ENCODE data around the gene SMC1B. TPM values are rescaled to one million over a fixed set of nuclear protein-coding genes. Genes with fewer than 3 reads are reported as not detected.
"Not testable (repeated sequence)": the region's sequence is repeated elsewhere in the genome, so short reads cannot be mapped to it uniquely, and the experiment has no call there.

The SMC1B gene
- total RNA-seq, 1 experiment from 2014 or later = not detected

DNA sequence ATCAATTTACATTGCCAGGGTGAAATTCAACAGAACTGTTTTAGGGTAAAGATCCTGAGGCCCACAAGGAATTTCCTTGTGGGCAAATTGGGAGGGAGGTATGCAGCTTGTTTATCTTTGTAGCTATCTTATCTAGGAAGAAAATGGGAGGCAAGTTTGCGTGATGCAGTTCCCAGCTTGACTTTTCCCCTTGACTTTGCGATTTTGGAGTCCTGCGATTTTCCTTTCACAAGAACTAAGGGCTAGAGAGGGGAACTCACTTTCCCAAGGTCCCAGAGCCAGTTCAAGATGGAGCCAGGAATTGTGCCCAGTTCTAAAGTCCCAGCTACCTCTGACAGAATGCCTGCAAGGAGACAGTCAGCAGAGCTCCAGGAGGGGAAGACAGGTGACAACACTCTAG is 30.8 kb upstream of the SMC1B start:
- DNase-seq (ENCODE audit: low read depth) = no peak

DNA sequence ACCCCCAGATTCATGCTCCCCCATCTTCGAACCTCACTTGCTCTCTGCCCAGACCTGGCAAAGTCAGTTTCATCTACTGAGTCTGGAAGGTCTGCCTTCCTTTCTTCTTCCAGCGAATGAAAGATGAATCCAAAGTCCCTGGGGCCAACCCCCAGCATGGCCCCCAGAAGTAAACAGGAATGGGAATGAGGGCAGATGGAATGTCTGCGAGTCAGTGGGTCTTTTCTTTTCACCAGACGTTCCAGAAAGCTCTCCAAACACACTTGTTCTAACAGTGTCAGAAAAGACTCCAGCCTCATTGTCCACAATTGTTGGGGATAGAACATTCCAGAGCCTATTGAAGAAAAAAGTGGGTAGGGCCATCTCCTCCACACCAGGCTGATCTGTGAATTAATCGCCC is 28.7 kb upstream of the SMC1B start:
- no peak for DNase-seq (ENCODE audit: low read depth)

DNA sequence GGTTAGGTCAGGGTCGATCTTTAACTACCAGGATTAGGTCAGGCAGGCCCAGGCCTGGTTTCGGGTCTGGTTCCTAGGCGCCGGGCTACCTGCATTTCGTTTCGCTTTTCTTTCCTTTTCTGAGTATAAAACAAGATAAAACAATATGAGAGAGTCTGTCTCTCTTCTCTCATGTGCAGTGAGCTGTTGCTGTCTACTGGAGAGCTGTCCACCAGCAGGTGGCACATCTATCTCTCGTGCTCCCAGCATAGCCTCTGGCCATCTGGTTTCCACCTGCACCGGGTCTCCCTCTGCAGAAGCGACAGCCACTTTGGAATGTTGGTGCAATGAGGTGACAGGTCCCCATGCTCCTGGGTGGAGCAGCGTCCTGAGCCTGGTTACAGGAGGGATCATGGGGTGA is 27.7 kb upstream of the SMC1B start:
- peak; percentile 54 for DNase-seq (ENCODE audit: low read depth)

DNA sequence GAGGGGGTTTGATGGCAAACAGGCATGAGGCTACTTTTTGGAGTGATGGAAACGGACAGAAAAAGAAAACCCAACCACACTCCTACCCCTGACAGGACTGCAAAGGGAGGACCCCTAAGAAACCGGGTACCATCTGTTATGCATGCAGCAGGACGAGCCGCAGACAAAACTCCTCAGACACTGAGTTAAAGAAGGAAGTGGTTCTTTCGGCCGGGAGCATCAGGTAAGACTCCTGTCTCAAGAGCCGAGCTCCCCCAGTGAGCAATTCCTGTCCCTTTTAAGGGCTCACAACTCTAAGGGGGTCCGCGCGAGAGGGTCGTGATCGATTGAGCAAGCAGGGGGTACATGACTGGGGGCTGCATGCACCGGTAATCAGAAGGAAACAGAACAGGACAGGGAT is 27.3 kb upstream of the SMC1B start:
- not testable (repeated sequence) for DNase-seq (ENCODE audit: low read depth)

DNA sequence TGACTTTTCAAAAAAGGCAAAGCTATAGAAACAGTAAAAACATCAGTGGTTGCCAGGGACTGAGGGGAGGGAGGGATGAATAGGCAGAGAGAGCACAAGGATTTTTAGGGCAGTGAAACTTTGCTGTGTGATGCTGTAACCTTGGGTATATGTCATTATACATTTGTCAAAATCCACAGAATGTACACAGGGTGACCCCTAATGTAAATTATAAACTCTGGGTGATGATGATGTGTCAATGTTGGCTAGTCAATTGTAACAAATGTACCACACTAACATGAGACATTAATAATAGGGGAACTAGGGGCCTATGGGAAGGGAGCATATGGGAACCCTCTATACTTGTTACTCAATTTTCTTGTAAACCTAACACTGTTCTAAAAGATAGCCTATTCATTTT is 24.9 kb upstream of the SMC1B start:
- DNase-seq (ENCODE audit: low read depth) = no peak

DNA sequence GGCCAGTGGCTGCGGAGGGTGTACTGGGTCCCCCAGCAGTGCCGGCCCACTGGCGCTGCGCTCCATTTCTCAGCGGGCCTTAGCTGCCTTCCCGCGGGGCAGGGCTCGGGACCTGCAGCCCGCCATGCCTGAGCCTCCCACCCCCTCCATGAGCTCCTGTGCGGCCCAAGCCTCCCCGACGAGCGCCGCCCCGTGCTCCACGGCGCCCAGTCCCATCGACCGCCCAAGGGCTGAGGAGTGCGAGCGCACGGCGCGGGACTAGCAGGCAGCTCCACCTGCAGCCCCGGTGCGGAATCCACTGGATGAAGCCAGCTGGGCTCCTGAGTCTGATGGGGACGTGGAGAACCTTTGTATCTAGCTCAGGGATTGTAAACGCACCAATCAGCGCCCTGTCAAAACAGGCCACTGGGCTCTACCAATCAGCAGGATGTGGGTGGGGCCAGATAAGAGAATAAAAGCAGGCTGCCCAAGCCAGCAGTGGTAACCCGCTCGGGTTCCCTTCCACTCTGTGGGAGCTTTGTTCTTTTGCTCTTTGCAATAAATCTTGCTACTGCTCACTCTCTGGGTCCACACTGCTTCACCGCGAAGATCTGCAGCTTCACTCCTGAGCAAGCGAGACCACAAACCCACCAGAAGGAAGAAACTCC is 23.6 kb upstream of the SMC1B start:
- DNase-seq (ENCODE audit: low read depth) = not testable (repeated sequence)

DNA sequence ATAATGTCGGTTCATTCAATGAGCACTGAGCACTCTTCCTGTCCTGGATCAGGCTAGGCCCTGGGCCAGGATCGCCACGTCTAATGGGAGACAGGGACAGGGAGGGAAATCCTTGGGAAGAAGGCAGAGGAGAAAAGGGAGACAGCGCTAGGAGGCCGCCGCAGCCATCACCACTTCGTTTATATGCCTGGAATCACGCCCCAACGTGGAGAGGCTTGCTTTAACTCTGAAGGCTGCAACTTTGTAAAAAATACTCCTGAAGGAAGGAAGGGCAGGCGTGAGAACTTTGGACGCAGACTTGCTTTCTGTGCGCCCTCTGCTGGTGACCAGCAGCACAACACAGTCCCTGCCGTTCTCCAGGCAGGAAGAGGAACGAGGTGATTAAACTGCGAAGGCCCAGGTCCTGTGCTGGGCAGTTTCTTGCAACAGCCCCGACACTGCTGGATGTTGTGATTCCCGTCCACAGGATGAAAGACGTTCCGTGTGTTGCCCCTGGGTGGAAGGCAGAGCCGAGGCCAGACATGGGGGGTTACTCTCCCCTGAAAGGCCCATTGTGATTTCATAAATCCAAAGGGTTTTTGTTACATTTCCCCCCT is 22.2 kb upstream of the SMC1B start:
- DNase-seq (ENCODE audit: low read depth) = peak; percentile 77

DNA sequence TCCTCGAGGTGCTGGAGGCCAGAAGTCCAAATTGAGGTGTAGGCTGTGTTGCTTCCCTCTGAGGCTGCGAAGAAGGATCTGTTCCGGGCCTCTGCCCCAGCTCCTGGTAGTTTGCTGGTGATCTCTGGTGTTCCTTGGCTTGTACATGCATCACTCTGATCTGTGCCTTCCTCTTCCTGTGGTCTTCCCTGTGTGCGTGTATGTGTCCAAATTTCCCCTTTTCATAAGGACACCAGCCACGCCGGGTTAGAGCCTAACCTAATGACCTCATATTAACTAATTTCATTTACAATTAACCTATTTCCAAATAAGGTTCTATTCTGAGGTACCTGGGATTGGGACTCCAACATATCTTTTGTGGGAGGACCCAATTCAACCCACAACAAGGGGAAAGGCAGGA is 21.6 kb upstream of the SMC1B start:
- no peak for DNase-seq (ENCODE audit: low read depth)

DNA sequence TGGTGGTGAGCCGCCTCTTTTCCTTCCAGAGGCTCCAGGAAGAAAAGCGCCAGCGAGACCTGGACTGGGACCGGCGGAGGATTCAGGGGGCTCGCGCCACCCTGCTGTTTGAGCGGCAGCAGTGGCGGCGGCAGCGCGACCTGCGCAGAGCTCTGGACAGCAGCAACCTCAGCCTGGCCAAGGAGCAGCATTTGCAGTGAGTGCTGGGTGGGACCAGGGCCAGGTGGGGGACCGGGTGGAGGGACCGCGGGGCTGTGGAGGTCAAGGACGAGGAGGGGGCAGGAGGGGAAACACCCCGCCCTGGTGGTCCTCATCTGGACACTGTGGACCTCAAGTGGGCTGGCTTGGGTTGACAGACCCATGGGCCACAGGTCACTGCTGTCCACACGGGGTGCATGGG is 17.5 kb upstream of the SMC1B start:
- DNase-seq (ENCODE audit: low read depth) = no peak

DNA sequence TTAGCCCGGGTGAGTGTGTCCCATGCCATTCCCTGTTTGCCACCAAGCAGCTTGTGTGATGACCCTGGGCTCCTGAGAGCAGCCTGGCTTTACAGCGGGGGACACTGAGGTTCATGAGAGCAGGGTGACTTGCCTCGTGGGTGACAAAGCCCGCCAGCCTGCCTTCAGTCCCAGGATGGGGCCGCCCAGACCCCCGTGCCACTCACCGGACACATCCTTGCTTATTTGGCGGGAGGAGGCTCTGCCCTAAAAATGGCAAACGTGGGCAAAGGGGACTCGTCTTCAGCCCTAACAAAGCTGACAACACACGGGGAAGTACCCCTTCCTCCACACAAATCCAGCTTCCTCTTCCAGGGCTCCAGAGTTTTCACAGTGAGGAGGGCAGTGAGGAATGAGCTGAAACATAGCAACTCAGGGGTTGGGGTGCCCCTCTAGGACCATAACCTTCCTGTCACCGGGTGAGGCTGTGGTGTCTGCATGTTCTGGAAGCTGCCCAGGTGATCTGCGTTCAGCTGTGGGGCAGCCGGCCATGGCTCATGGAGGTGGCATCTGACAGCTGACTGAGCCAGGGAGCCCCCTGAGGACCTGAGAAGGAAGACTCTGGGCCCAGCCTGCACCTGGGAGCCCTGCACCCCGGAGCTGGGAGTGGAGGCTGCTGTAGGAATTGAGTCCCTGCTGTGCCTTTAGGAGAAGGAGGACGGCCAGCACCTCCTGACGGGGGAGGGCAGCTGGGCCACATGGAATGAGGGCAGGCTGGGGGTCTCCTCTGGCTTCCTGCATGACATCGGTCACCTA is 16.8 kb upstream of the SMC1B start:
- DNase-seq (ENCODE audit: low read depth) = no peak

DNA sequence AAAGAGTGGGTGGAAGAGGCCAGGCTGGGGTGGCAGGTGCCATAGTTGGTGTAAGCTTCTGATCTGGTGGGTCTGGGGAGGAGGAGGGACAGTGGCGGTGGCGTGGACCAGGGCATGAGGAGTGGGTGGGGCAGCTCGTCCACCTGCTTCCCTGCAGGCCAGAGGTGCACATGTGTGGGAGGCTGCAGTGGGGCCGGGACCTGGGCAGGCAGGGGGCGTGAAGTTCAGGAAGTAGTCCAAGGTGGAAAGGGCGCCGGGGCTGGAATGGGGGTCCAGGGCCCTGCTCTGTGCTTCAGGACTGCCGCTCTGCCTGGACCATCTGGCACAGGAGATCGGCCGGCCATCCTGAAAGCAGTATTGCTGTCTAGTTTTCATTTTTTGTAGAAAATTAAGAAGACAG is 16.0 kb upstream of the SMC1B start:
- no peak for DNase-seq (ENCODE audit: low read depth)

DNA sequence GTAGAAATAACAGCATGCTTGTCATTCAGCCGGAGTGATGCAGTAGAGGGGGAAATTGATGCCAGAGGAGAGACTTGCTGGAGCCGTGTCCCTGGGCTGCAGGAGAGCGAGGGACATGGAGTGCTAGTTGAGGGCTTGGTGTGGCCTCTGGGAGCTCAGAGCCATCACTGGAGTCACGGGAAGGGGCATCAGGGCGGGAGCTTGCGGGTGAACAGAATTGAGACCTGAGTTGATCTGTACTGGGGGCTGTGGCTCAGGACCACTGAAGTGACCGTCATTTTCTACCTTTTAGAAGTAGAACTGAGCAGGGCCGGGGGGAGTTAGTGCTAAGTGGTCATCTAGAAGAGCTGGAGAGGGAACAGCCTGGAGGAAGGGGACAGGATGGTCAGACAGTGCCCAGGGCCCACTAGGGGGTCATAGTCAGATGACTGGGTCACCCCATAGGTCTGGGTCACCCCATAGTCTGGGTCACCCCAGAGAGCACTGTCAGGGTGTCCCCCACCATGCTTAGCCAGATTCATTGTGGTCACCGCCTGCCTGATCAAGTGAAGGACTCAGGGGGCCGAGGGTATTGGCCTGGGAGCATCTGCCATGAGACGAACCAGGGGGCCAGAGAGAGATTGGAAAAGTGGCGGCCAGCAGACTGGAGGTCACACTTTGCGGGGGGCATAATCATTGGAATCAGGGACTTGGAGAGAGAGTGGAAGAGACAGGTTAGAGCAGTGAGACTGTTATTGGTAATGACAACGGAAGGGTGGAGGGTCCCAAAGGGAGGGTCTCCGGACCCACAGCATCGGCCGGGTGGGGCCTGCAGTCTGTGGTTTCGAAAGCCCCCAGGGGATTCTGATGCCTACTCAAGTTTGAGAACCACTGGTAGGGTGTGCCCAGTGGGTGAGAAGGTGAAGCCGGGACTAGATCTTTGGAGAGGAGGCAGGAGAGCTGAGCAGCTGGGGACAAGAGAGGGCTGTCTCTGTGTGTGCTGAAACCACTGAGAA is 15.3 kb upstream of the SMC1B start:
- no peak for DNase-seq (ENCODE audit: low read depth)

DNA sequence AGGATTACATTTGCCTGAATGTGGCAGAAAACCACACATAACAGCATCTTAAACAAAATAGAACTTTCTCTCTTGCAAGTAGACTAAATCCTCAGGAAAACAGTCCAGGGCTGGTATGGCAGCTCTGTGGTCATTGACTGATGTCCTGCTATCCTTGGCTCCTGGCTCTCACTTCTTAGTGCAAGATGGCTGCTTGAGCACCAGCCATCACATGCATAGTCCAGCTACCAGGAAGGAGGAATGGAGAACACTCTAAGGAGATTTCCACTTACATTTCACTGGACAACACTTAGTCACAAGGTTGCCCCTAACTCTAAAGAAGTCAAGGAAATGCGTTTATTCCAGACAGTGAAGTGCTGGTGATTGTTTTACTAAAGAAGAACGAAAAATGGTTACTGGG is 13.7 kb upstream of the SMC1B start:
- DNase-seq (ENCODE audit: low read depth) = no peak

DNA sequence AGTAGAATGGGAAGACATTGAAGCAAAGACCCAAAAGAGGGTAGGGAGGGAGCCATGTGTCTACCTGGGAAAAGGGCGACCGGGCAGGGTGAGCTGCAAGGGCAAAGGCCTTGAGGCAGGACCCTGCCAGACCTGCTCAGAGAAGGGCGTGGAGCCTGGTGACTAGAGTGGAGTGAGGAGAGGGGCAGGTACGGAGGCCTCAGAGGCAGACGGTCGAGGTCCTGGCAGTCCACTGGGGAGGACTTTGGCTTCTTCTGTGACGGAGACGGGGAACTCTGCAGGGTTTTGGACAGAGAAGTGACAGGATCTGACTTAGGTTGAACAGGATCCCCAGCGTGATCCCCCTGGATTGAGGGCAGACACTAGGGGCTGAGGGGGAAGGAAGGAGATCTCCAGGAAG is 13.0 kb upstream of the SMC1B start:
- DNase-seq (ENCODE audit: low read depth) = no peak

DNA sequence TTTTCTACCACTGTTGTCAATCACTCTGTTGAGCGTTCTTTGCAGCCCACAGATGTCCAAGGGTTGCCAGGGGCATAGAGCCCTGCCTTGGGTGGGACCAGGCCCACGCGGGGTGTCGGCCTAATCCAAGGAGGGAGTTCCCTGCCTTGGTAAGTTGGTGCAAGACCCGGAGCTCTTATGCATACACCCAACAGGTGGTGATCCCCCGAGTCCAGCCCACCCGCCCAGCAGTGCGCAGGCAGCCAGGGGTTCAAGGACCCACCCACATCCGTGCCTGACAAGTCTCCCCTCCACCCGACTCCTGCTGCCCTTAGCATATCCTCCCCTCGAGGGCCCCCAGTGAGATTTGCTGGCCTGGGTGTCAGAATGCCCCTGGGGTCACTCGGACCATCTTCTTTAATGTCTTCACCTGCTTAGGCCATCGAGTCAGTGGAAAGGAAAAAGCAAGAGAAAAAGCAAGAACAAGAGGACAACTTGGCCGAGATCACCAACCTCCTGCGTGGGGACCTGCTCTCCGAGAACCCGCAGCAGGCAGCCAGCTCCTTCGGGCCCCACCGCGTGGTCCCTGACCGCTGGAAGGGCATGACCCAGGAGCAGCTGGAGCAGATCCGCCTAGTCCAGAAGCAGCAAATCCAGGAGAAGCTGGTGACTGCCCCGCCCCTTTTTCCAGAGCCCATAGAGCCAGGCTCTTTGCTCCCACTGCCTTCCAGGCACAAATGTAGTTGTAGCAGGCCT is 12.3 kb upstream of the SMC1B start:
- no peak for DNase-seq (ENCODE audit: low read depth)

DNA sequence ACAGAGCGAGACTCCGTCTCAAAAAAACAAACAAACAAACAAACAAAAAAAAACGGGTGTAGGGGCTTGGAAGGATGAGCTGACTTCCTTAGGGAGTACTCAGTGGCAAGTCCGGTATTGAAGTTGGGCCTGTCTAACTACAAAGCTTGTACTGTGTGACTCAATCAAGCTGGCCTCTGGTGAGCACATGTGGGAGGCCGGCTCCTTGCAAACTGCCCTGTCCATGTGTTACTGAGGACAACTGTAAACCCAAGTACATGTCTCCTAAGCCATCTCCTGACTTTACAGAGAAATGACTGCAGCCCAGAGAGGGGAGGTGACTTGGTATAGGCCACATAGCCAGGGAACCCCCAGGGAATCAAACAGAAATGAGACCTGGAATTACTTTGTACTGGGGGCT is 11.7 kb upstream of the SMC1B start:
- DNase-seq (ENCODE audit: low read depth) = peak; percentile 5

DNA sequence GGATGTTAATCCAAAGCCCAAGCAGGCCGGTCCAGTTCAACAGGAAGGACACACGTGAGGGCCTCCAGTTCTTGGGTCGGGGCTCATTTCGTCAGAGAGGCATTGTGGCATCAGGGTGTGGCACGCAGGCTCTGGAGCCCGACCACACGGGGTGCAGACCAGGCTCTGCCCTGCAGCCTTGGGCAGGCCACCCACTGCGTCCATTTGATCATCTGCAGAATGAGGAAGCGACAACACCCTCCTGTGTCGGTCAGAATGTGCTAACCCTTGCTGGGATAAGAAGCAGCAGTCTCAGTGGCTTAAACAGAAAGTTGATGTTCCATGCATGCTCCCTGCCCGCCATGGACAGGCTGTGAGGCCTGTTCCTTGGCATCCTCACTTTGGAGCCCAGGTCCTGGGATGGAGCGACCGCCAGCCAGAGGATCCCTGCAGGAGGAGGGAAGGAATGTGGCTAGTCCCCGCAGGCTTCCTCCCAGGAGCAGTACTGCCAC is 10.9 kb upstream of the SMC1B start:
- no peak for DNase-seq (ENCODE audit: low read depth)

DNA sequence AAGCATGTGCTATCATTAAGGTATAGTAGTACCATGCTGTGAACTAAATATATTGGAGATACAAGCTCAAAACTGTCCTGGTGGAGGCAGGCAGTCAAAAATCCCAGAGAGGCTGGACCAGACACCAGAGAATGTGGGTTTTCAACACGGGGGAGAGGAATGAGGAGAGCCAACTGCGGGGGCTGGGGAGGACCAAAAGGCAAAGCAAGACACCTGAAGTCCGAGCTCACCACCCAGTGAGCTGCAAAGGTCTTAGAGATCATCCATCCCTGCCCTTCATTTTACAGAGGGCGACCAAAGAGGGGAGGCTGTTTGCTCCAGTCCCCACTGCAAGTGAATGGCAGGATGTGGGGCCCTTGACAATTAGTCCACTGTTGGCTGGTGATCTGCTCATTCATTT is 10.1 kb upstream of the SMC1B start:
- no peak for DNase-seq (ENCODE audit: low read depth)

DNA sequence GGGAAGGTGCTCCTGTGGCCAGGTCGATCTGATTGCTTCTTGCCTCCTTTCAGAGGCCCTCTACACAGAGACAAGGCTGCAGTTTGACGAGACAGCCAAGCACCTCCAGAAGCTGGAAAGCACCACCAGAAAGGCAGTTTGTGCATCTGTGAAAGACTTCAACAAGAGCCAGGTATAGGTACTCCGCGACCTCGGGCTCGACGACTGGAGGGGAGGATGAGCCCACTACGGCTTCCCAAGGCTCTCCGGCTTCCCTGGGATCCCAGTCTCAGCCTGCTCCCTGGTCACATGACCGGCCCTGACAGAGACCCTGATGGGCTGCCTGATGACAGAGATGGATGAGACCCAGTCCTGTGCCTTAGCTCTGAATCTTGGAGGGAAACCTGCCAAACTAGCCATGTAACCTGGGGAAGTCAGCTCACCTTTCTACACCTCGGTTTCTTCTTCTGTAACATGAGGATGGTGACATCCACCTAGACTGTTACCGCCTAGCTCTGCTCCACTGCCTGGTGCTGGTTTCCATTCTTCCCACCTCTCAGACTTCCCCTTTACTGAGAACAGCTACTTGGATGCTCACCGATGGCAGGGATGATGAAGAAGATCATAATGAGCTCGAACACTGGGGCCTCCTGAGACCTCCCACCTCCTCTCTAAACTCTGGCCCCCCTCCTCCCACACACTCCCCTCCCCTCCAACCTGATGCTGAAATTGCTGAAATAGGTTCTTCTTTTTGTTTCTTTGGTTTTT is 9.0 kb upstream of the SMC1B start:
- DNase-seq (ENCODE audit: low read depth) = no peak
